Natural killer cell (primary cell): ENCODE data around the gene STAC. TPM values are rescaled to one million over a fixed set of nuclear protein-coding genes. Genes with fewer than 3 reads are reported as not detected.

Experiments used
- ATAC-seq, 3 donors: fragments of 150-1000 bp in 2 of 3; fragments of 200-7000 bp in 1 of 3; cut with Tn5 transposase; 1 replicate in 1 of 3; 2 replicates in 2 of 3; pipeline ENCODE4 v1.10.0; 2021; ENCODE audit warnings: mild to moderate bottlenecking in 2 of 3, moderate library complexity in 2 of 3
- DNase-seq, 2 donors: peaks; one replicate each; pipeline versions ENCODE4 v3.0.0 to v3.0.0-alpha.2; 2013 to 2021; ENCODE audit warnings: mixed read lengths in 1 of 2
- H3K27ac ChIP-seq: one replicate; pipeline ENCODE4 v1.5.1; 2013; ENCODE audit warnings: mild to moderate bottlenecking, low read length
- H3K27me3 ChIP-seq: one replicate; pipeline ENCODE4 v1.6.1; 2013; ENCODE audit warnings: low read length; ENCODE audit not compliant: control insufficient read depth, insufficient read depth
- H3K36me3 ChIP-seq: one replicate; pipeline ENCODE4 v1.6.1; 2013; ENCODE audit warnings: low read length; ENCODE audit not compliant: control insufficient read depth, insufficient read depth
- H3K4me1 ChIP-seq: one replicate; pipeline ENCODE4 v1.6.1; 2013; ENCODE audit warnings: low read length; ENCODE audit not compliant: control insufficient read depth, insufficient read depth
- H3K4me3 ChIP-seq: one replicate; pipeline ENCODE4 v1.5.1; 2013; ENCODE audit warnings: low read length
- H3K9me3 ChIP-seq: one replicate; pipeline ENCODE4 v1.6.1; 2013; ENCODE audit warnings: low read length; ENCODE audit not compliant: control insufficient read depth, insufficient read depth
- H3K27ac Mint-ChIP-seq, 2 donors: one replicate each; pipeline ENCODE4 v1.8.0; 2022; ENCODE audit warnings: mild to moderate bottlenecking in 2 of 2, mixed read lengths in 2 of 2, moderate library complexity in 1 of 2
- H3K27me3 Mint-ChIP-seq, 2 donors: one replicate each; pipeline ENCODE4 v1.8.0; 2022; ENCODE audit warnings: low read depth in 2 of 2, mixed read lengths in 2 of 2
- H3K36me3 Mint-ChIP-seq: one replicate; pipeline ENCODE4 v1.8.0; 2022; ENCODE audit warnings: mixed read lengths
- H3K4me1 Mint-ChIP-seq, 2 donors: one replicate each; pipeline ENCODE4 v1.8.0; 2022; ENCODE audit warnings: mixed read lengths in 2 of 2
- H3K4me3 Mint-ChIP-seq: one replicate; pipeline ENCODE4 v1.8.0; 2022; ENCODE audit warnings: mild to moderate bottlenecking, moderate library complexity, mixed read lengths
- H3K9me3 Mint-ChIP-seq, 2 donors: one replicate each; pipeline ENCODE4 v1.8.0; 2022; ENCODE audit warnings: mixed read lengths in 2 of 2
- WGBS: methylation state at CpG from one replicate; pipeline ENCODE4 v1.1.7; 2013; ENCODE audit warnings: missing lambda C conversion rate; ENCODE audit not compliant: insufficient coverage; 5-methylcytosine and 5-hydroxymethylcytosine counted together
- intact Hi-C: fragments of 100-400 bp; cut with micrococcal nuclease; formaldehyde crosslinking; loops from one replicate; pipeline ENCODE4 v1.14.2; 2022
- total RNA-seq, 4 donors: library from RNA; stranded (reverse); fragments of 120-200 nt in 1 of 4; gene quantifications; one replicate each; pipeline versions ENCODE4 v1.2.3 to v1.2.4, GENCODE V29; 2013 to 2022
- TF ChIP-seq, protein P1 (sequence below): fragments of 200-600 bp; IDR thresholded peaks from one replicate; pipeline ENCODE4 v1.8.0; 2022; ENCODE audit warnings: antibody characterized with exemption

Gene STAC
- total RNA-seq, 3 donors from 2014 or later (not counting 1 experiment from before 2014, with no cell fraction given): not detected

DNA sequence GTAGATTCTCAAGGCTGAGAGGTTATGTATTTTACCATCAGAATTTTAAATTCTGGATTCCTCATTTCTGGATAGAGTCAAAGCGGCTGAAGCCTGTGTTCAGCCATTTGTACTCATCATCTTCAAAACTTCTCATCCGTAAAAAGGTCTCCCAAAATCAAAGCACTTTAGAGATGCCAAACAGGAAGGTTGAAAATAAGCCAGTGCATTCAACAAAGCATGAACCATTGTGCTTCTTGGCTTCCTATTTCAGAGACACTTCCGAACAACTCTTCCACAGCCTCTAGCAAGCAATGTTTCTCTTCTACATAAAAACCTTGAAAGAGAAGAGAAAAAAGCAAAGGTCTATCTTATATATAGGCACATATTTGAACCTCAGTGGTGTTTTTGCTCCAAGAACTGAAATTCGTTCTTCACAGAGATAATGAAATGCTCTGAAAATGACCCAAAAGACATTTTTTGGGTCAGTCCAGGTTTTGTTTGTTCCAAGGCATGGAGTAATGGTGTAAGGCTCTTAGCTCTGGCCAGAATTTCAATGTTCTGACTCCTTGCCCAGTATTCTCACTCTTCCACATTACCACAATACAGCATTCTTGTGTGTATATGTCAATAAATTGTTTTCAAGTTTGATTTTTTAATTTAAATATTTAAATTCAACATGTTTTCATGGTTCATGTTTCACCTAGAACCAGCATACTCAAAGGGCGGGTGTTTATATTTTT is 163.1 kb downstream of the STAC start:
- intact Hi-C loops: no loop called here
- H3K27me3 ChIP-seq: no peaks in the 10 kb centered on the region
- Mint-ChIP-seq H3K36me3 (no peaks in the 10 kb centered on the region), H3K9me3 (no peaks in the 10 kb centered on the region), H3K27ac (no peak overlapping the region), H3K4me3 (no peak overlapping the region), H3K4me1 (no peaks in the 10 kb centered on the region), H3K27me3 (no peaks in the 10 kb centered on the region)
- H3K4me3 ChIP-seq: no peak overlapping the region
- no peaks in the 10 kb centered on the region for H3K9me3 ChIP-seq
- 96% methylated on average over 5 of the region's 5 CpGs for WGBS
- TF ChIP-seq, protein P1, sequence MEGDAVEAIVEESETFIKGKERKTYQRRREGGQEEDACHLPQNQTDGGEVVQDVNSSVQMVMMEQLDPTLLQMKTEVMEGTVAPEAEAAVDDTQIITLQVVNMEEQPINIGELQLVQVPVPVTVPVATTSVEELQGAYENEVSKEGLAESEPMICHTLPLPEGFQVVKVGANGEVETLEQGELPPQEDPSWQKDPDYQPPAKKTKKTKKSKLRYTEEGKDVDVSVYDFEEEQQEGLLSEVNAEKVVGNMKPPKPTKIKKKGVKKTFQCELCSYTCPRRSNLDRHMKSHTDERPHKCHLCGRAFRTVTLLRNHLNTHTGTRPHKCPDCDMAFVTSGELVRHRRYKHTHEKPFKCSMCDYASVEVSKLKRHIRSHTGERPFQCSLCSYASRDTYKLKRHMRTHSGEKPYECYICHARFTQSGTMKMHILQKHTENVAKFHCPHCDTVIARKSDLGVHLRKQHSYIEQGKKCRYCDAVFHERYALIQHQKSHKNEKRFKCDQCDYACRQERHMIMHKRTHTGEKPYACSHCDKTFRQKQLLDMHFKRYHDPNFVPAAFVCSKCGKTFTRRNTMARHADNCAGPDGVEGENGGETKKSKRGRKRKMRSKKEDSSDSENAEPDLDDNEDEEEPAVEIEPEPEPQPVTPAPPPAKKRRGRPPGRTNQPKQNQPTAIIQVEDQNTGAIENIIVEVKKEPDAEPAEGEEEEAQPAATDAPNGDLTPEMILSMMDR: no peak
- H3K27ac ChIP-seq: no peak overlapping the region
- H3K36me3 ChIP-seq: no peaks in the 10 kb centered on the region
- no peak for ATAC-seq
- no peak for DNase-seq
- no peaks in the 10 kb centered on the region for H3K4me1 ChIP-seq

DNA sequence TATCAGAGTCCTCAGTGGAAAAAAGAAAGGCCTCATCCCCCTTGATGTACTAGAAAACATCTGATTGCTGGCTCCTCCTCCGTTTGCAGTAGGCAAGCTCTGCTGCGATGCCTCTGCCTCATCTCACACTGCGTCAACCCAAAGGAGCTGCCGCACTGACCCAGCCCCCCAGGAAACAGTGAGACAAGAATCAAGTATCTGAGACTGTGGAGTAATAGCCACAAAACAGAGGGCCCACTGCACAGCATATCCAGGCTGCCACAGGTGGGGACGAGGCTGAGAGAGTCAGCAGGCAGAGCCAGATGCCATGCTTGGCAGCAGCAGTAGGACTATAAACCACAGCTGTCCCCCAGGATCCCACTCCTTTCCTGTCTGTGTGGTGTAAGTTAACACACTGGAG is 165.9 kb downstream of the STAC start:
- Mint-ChIP-seq H3K27ac (no peak overlapping the region), H3K27me3 (peaks cover 0 to 2% of the 10 kb centered on the region in 2 donors), H3K4me3 (no peak overlapping the region), H3K36me3 (no peaks in the 10 kb centered on the region), H3K9me3 (no peaks in the 10 kb centered on the region), H3K4me1 (no peaks in the 10 kb centered on the region)
- ATAC-seq (no peak), DNase-seq (no peak)
- 26% methylated on average over 5 of the region's 5 CpGs for WGBS
- Histone ChIP-seq H3K27ac (no peak overlapping the region), H3K36me3 (no peaks in the 10 kb centered on the region), H3K9me3 (no peaks in the 10 kb centered on the region), H3K4me1 (no peaks in the 10 kb centered on the region), H3K27me3 (no peaks in the 10 kb centered on the region), H3K4me3 (no peak overlapping the region)
- intact Hi-C loops: no loop called here
- TF ChIP-seq, protein P1: no peak

DNA sequence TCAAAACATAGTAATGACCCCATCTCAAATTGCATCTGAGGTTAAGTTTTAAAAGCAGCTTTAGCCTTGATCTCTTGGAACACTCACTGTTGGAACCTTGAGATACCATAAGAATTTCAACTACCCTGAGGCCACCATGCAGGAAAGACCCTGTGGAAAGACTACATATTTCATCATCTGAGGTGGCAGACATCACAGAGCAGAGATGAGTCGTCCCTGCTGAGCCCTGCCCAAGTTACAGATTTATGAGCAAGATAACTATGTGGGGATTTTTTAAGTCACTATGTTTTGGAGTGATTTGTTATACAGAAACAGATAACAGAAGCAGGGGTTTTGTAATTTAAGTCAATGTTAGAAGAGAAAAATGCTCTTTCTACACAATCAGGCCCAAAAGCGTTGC is 168.4 kb downstream of the STAC start:
- H3K4me3 ChIP-seq: no peak overlapping the region
- H3K27ac Mint-ChIP-seq: no peak overlapping the region
- no peaks in the 10 kb centered on the region for H3K27me3 ChIP-seq
- no peaks in the 10 kb centered on the region for H3K9me3 Mint-ChIP-seq
- intact Hi-C loops: no loop called here
- no peaks in the 10 kb centered on the region for H3K36me3 Mint-ChIP-seq
- no peak overlapping the region for H3K27ac ChIP-seq
- H3K27me3 Mint-ChIP-seq: peaks cover 0 to 2% of the 10 kb centered on the region in 2 donors
- no peaks in the 10 kb centered on the region for H3K9me3 ChIP-seq
- WGBS: 66% methylated on average over 2 of the region's 2 CpGs
- H3K4me3 Mint-ChIP-seq: no peak overlapping the region
- no peaks in the 10 kb centered on the region for H3K4me1 ChIP-seq
- TF ChIP-seq, protein P1: no peak
- ATAC-seq: no peak
- no peaks in the 10 kb centered on the region for H3K4me1 Mint-ChIP-seq
- DNase-seq: no peak
- H3K36me3 ChIP-seq: no peaks in the 10 kb centered on the region
